K562 (cell line): ENCODE measurements around the gene TLE4. TPM values are rescaled to one million over a fixed set of nuclear protein-coding genes. Genes with fewer than 3 reads are reported as not detected.

Experiments used
- ATAC-seq: fragments of 200-7000 bp; cut with Tn5 transposase; 3 replicates; pipeline ENCODE4 v1.9.1; 2020; ENCODE audit warnings: moderate library complexity
- BruUV-seq: library from RNA; stranded (reverse); fragments of 400-500 nt; replicated peaks from 2 replicates; lab custom pipeline; 2021; lab: Mats Ljungman, UMichigan
- CTCF ChIA-PET: fragments of 300-600 bp; formaldehyde crosslinking; extraction: SDS; loops from one replicate; lab custom pipeline; 2021; ENCODE audit warnings: low intra/inter-chr PET ratio; lab: Yijun Ruan, JAX
- POLR2A ChIA-PET: fragments of 300-600, 350-650 bp; sonication (Branson Sonifier 250); formaldehyde crosslinking; extraction: SDS; loops from one replicate; lab custom pipeline; 2021; ENCODE audit warnings: antibody characterized with exemption, inconsistent platforms; lab: Yijun Ruan, JAX
- DNase-seq, 4 experiments: peaks; one replicate each; pipeline versions ENCODE4 v3.0.0 to v3.0.0-alpha.2; 2011 to 2018; ENCODE audit warnings: low spot score in 3 of 4, mixed read lengths in 3 of 4; ENCODE audit errors: extremely low read depth in 1 of 4
- FAIRE-seq: peaks from 2 replicates; lab custom pipeline; 2011; peaks lifted over from hg19 to GRCh38; lab: Jason Lieb, UNC
- H2AFZ ChIP-seq: 2 replicates; pipeline ENCODE4 v1.6.0; 2011; ENCODE audit warnings: low read depth, low read length, control low read depth, inconsistent platforms
- H3K27ac ChIP-seq: fragments of 200-600 bp; 3 replicates; pipeline ENCODE4 v1.8.0; 2011; ENCODE audit warnings: low read depth, mild to moderate bottlenecking, control low read depth, inconsistent platforms, low read length, moderate library complexity, mixed read lengths; ENCODE audit errors: extremely low read depth
- H3K27me3 ChIP-seq, 2 experiments: fragments of 300-600 bp in 1 of 2; 2 replicates in 1 of 2; 3 replicates in 1 of 2; pipeline versions ENCODE4 v1.6.0 to v1.8.0; 2011; ENCODE audit warnings: inconsistent platforms in 2 of 2, low read length in 2 of 2, mild to moderate bottlenecking in 1 of 2, mixed read lengths in 1 of 2, moderate library complexity in 1 of 2; ENCODE audit not compliant: control insufficient read depth in 2 of 2, insufficient read depth in 2 of 2
- H3K36me3 ChIP-seq: fragments of 300-600 bp; 3 replicates; pipeline ENCODE4 v1.8.0; 2011; ENCODE audit warnings: mild to moderate bottlenecking, low read length, inconsistent platforms; ENCODE audit not compliant: control insufficient read depth, insufficient read depth
- H3K4me1 ChIP-seq, 2 experiments: fragments of 200-600 bp in 1 of 2; replicated peaks in 1 of 2; 2 replicates in 1 of 2; 3 replicates in 1 of 2; pipeline versions ENCODE4 v1.5.1 to v1.8.0; 2011; ENCODE audit warnings: inconsistent platforms in 2 of 2, low read length in 2 of 2, mild to moderate bottlenecking in 1 of 2, mixed read lengths in 1 of 2, moderate library complexity in 1 of 2; ENCODE audit not compliant: control insufficient read depth in 2 of 2, insufficient read depth in 2 of 2
- H3K4me2 ChIP-seq: 2 replicates; pipeline ENCODE4 v1.6.1; 2011; ENCODE audit warnings: low read length, control low read depth, inconsistent platforms, mixed read lengths; ENCODE audit not compliant: insufficient read depth
- H3K4me3 ChIP-seq: fragments of 200-600 bp; sonication (generic), shearing (Covaris generic); 2 replicates; pipeline ENCODE4 v1.5.1; 2016; ENCODE audit warnings: control low read depth, inconsistent platforms
- H3K79me2 ChIP-seq: fragments of 200-600 bp; 3 replicates; pipeline ENCODE4 v1.8.0; 2011; ENCODE audit warnings: low read length, inconsistent platforms; ENCODE audit not compliant: control insufficient read depth, insufficient read depth
- H3K9ac ChIP-seq, 2 experiments: 2 replicates each; pipeline versions ENCODE4 v1.6.0 to v1.6.1; 2011; ENCODE audit warnings: low read depth in 2 of 2, low read length in 2 of 2, control low read depth in 1 of 2, inconsistent platforms in 1 of 2, mild to moderate bottlenecking in 1 of 2, mixed read lengths in 1 of 2; ENCODE audit not compliant: insufficient read depth in 1 of 2
- H3K9me1 ChIP-seq: one replicate; pipeline ENCODE4 v1.6.0; 2011; ENCODE audit warnings: inconsistent platforms, mild to moderate bottlenecking, low read length, moderate library complexity; ENCODE audit not compliant: control insufficient read depth, insufficient read depth
- H3K9me3 ChIP-seq: replicated peaks from 2 replicates; pipeline ENCODE4 v1.5.1; 2011; ENCODE audit warnings: low read depth, low read length, inconsistent platforms; ENCODE audit not compliant: control insufficient read depth, insufficient read depth
- H4K20me1 ChIP-seq: replicated peaks from 2 replicates; pipeline ENCODE4 v1.6.1; 2011; ENCODE audit warnings: low read length, inconsistent platforms, mixed read lengths; ENCODE audit not compliant: control insufficient read depth, insufficient read depth
- PHF8 ChIP-seq: fragments of 200-600 bp; sonication (generic); IDR thresholded peaks from 2 replicates; pipeline ENCODE4 v1.6.1; 2012; ENCODE audit warnings: mixed run types, mild to moderate bottlenecking, inconsistent platforms, low read length, moderate library complexity, borderline replicate concordance
- PHTF2 ChIP-seq: fragments of 250-450 bp; sonication (Bioruptor Pico); IDR thresholded peaks from 2 replicates; pipeline ENCODE4 v1.5.0; 2021; ENCODE audit warnings: mild to moderate bottlenecking
- RBFOX2 ChIP-seq: fragments of 200-400 bp; formaldehyde crosslinking; IDR thresholded peaks from 2 replicates; pipeline ENCODE4 v1.6.1; 2017; ENCODE audit warnings: low read depth, mild to moderate bottlenecking, low read length, moderate library complexity
- ZBTB43 ChIP-seq: sonication (generic); formaldehyde crosslinking; IDR thresholded peaks from 2 replicates; pipeline ENCODE4 v1.8.0; 2023; ENCODE audit warnings: mild to moderate bottlenecking, missing genetic modification reagents
- ZNF121 ChIP-seq: sonication (generic); formaldehyde crosslinking; conservative IDR thresholded peaks from 2 replicates; pipeline ENCODE4 v1.8.0; 2022; ENCODE audit warnings: missing genetic modification reagents
- WGBS: fragments of 100-300 bp; shearing (Covaris generic); methylation state at CpG from one replicate; pipeline ENCODE4 v1.1.6; 2016; ENCODE audit warnings: low coverage, mixed read lengths; ENCODE audit not compliant: insufficient coverage; ENCODE audit errors: missing lambda C conversion rate; 5-methylcytosine and 5-hydroxymethylcytosine counted together
- in situ Hi-C: fragments of 300-500 bp; cut with MboI; formaldehyde crosslinking; loops from 4 replicates; pipeline ENCODE4 v1.15.0; 2018; ENCODE audit warnings: inconsistent platforms, mixed read lengths
- intact Hi-C: fragments of 100-400 bp; cut with micrococcal nuclease; formaldehyde crosslinking; loops from 2 replicates; pipeline ENCODE4 v1.14.2; 2022
- polyA plus RNA-seq, 8 experiments: library from polyadenylated mRNA; depleted of rRNA in 4 of 8; stranded (reverse) in 5 of 8; unstranded in 3 of 8; fragments of >200 nt; fragmentation: Nextera tagmentation in 2 of 8; fragmentation: Illumina TruSeq in 1 of 8; extraction: Ambion mirVana in 2 of 8; extraction: Trizol in 1 of 8; gene quantifications; 2 replicates each; pipeline versions ENCODE4 v1.2.1 to v1.2.3, GENCODE V29; 2011 to 2014; ENCODE audit warnings: inconsistent platforms in 1 of 8, missing spikeins in 1 of 8
- total RNA-seq, 7 experiments: library from RNA; depleted of rRNA in 6 of 7; stranded (reverse); fragments of >200 nt in 6 of 7; fragmentation: Illumina TruSeq in 2 of 7; extraction: Trizol in 2 of 7; gene quantifications; 2 replicates each; pipeline versions ENCODE4 v1.2.1 to v1.2.3, GENCODE V29; 2011 to 2021; ENCODE audit warnings: low replicate concordance in 1 of 7

The TLE4 gene
- total and polyA plus RNA-seq, 9 of the 15 experiments (the other 6 are each of a cell fraction or from before 2014, with no cell fraction given), result 1.1 to 8.8 (median 5.7) TPM

- Histone ChIP-seq H3K4me1 (no peaks in the 10 kb centered on the region), H3K79me2 (no peaks in the 10 kb centered on the region), H3K4me3 (no peak overlapping the region), H3K9me1 (no peaks in the 10 kb centered on the region), H3K27ac (no peak overlapping the region), H3K4me2 (no peak overlapping the region), H4K20me1 (no peaks in the 10 kb centered on the region), H3K36me3 (no peaks in the 10 kb centered on the region), H2AFZ (no peak overlapping the region), H3K9me3 (no peaks in the 10 kb centered on the region), H3K27me3 (no peaks in the 10 kb centered on the region), H3K9ac (no peak overlapping the region)
- no TSS peak for BruUV-seq
- no peak for FAIRE-seq
- DNase-seq, result no peak
- TF ChIP-seq PHF8, result no peak
- TF ChIP-seq ZBTB43 (CRISPR knock-in tag), result no peak
- ATAC-seq, result no peak
- 0% methylated on average over 6 of the region's 6 CpGs for WGBS
- ChIA-PET CTCF (no interaction called here), POLR2A (no interaction called here)
- in situ Hi-C loops (no loop called here), intact Hi-C loops (no loop called here)
These were observed 190.3 kb downstream of the TLE4 start for GRCh38 chr9:79762070-79762469.

GRCh38 chr9:79763671-79764285 lies 192.0 kb downstream of the TLE4 start:
- intact Hi-C loops, result no loop called here
- Histone ChIP-seq H3K4me2 (no peak overlapping the region), H4K20me1 (no peaks in the 10 kb centered on the region), H3K9me1 (no peaks in the 10 kb centered on the region), H3K4me3 (no peak overlapping the region), H3K36me3 (no peaks in the 10 kb centered on the region), H3K79me2 (no peaks in the 10 kb centered on the region), H3K27ac (no peak overlapping the region), H2AFZ (no peak overlapping the region), H3K27me3 (no peaks in the 10 kb centered on the region), H3K9me3 (no peaks in the 10 kb centered on the region), H3K9ac (no peak overlapping the region), H3K4me1 (no peaks in the 10 kb centered on the region)
- POLR2A ChIA-PET, result no interaction called here
- in situ Hi-C loops, result no loop called here
- no peak for ATAC-seq
- no peak for DNase-seq
- 0% methylated on average over 4 of the region's 6 CpGs for WGBS
- TF ChIP-seq PHTF2 (CRISPR knock-in tag) (no peak), RBFOX2 (no peak), ZNF121 (CRISPR knock-in tag) (no peak)
- no TSS peak for BruUV-seq
- CTCF ChIA-PET, result no interaction called here
- FAIRE-seq, result no peak
